ENCODE measurements around the gene MLLT3.

GRCh38 chr9:20380546-20380945 lies 241.8 kb downstream of the MLLT3 start:
- TF ChIP-seq MYC (IDR thresholded peaks at IDR 0.05; ENCODE audit: low read depth, low read length) (no peak), CTCF (IDR thresholded peaks at IDR 0.05; ENCODE audit: extremely low read depth in 1 of 2, insufficient read depth in 1 of 2, low read depth in 1 of 2, low read length in 2 of 2) (no peak), POLR2A (IDR thresholded peaks at IDR 0.05; ENCODE audit: low read depth, low read length) (no peak), EZH2 (IDR thresholded peaks at IDR 0.05; ENCODE audit: borderline replicate concordance, low read depth, low read length, severe bottlenecking) (no peak), GATA2 (IDR thresholded peaks at IDR 0.05; ENCODE audit: insufficient read depth, insufficient read length, low read depth, low read length) (no peak), JUN (IDR thresholded peaks at IDR 0.05; ENCODE audit: borderline replicate concordance, insufficient read depth, insufficient read length, low read depth) (no peak), POLR2AphosphoS5 (IDR thresholded peaks at IDR 0.05; ENCODE audit: insufficient read depth, low read depth, low read length) (no peak), MAX (IDR thresholded peaks at IDR 0.05; ENCODE audit: insufficient read depth, insufficient read length) (no peak)

All from endothelial cell of umbilical vein (primary cell).